Measurements from ENCODE around the gene FAM163B. TPM values are rescaled to one million over a fixed set of nuclear protein-coding genes. Genes with fewer than 3 reads are reported as not detected.

FAM163B gene
- total and polyA plus RNA-seq, 2 experiments from 2014 or later, result 0.60 to 1.3 TPM

- TF ChIP-seq REST (IDR thresholded peaks at IDR 0.05; ENCODE audit: unreplicated experiment), result no peak
Measured at GRCh38 chr9:133640160-133640559, 31.0 kb upstream of the FAM163B start (continued).

- peaks cover 11% of the 10 kb centered on the region for H3K27me3 Mint-ChIP-seq (ENCODE audit: insufficient read depth, low read depth, poor library complexity)
- Histone ChIP-seq H3K27ac (ENCODE audit: low read depth) (no peak overlapping the region), H3K36me3 (ENCODE audit: insufficient read depth) (no peaks in the 10 kb centered on the region), H3K27me3 (ENCODE audit: insufficient read depth) (no peaks in the 10 kb centered on the region), H3K79me2 (replicated peaks; ENCODE audit: insufficient read depth) (no peaks in the 10 kb centered on the region), H3K9me2 (ENCODE audit: insufficient read depth) (no peaks in the 10 kb centered on the region), H4K20me1 (replicated peaks; ENCODE audit: insufficient read depth) (no peaks in the 10 kb centered on the region), H3K4me1 (ENCODE audit: insufficient read depth) (peaks cover 11% of the 10 kb centered on the region), H3F3A (replicated peaks; ENCODE audit: low read depth) (no peaks in the 10 kb centered on the region), H3K4me2 (no peak overlapping the region), H3K4me3 (no peak overlapping the region), H2AFZ (no peak overlapping the region)
- DNase-seq (ENCODE audit: low spot score) (no peak), ATAC-seq (no peak)
- TF ChIP-seq EZH2phosphoT487 (IDR thresholded peaks at IDR 0.05; ENCODE audit: unreplicated experiment) (no peak), CREB1 (CRISPR knock-in tag; IDR thresholded peaks at IDR 0.05; ENCODE audit: low read depth) (no peak), REST (IDR thresholded peaks at IDR 0.05; ENCODE audit: unreplicated experiment) (no peak)
- no peak overlapping the region for H3K4me3 Mint-ChIP-seq
- peaks cover 29% of the 10 kb centered on the region for H3K4me1 Mint-ChIP-seq
- no peak overlapping the region for H3K27ac Mint-ChIP-seq
- no peaks in the 10 kb centered on the region for H3K9me3 Mint-ChIP-seq
- no peaks in the 10 kb centered on the region; the same call in 2 of the 3 replicates for H3K36me3 Mint-ChIP-seq (ENCODE audit: low read depth)
Measured at GRCh38 chr9:133639613-133640012, 30.4 kb upstream of the FAM163B start.

- no peak for ATAC-seq
- H4K20me1 ChIP-seq (replicated peaks; ENCODE audit: insufficient read depth), result no peaks in the 10 kb centered on the region
- peaks cover 19% of the 10 kb centered on the region for H3K4me1 ChIP-seq (ENCODE audit: insufficient read depth)
- no peak overlapping the region for H3K4me3 Mint-ChIP-seq
- H3K4me1 Mint-ChIP-seq, result peaks cover 38% of the 10 kb centered on the region
- H3F3A ChIP-seq (replicated peaks; ENCODE audit: low read depth), result no peaks in the 10 kb centered on the region
- no peaks in the 10 kb centered on the region; the same call in 2 of the 3 replicates for H3K36me3 Mint-ChIP-seq (ENCODE audit: low read depth)
- no peak overlapping the region for H3K27ac ChIP-seq (ENCODE audit: low read depth)
- no peak overlapping the region for H2AFZ ChIP-seq
- H3K9me3 Mint-ChIP-seq, result no peaks in the 10 kb centered on the region
- no peaks in the 10 kb centered on the region for H3K27me3 ChIP-seq (ENCODE audit: insufficient read depth)
- peaks cover 14% of the 10 kb centered on the region for H3K27me3 Mint-ChIP-seq (ENCODE audit: insufficient read depth, low read depth, poor library complexity)
- DNase-seq (ENCODE audit: low spot score), result no peak
- no peak overlapping the region for H3K4me3 ChIP-seq
- H3K9me2 ChIP-seq (ENCODE audit: insufficient read depth), result no peaks in the 10 kb centered on the region
- peak overlapping the region; percentile 36; the same call in 1 of the 2 replicates for H3K27ac Mint-ChIP-seq
- no peaks in the 10 kb centered on the region for H3K36me3 ChIP-seq (ENCODE audit: insufficient read depth)
- H3K79me2 ChIP-seq (replicated peaks; ENCODE audit: insufficient read depth), result no peaks in the 10 kb centered on the region
- H3K4me2 ChIP-seq, result no peak overlapping the region
- TF ChIP-seq ETS1 (IDR thresholded peaks at IDR 0.05) (no peak), JUNB (IDR thresholded peaks at IDR 0.05; ENCODE audit: unreplicated experiment) (no peak), EZH2 (IDR thresholded peaks at IDR 0.05; ENCODE audit: low read depth, unreplicated experiment) (no peak), EZH2phosphoT487 (IDR thresholded peaks at IDR 0.05; ENCODE audit: unreplicated experiment) (no peak), NANOG (IDR thresholded peaks at IDR 0.05; ENCODE audit: borderline replicate concordance) (no peak), CTCF (conservative IDR thresholded peaks at IDR 0.05; ENCODE audit: low read depth in 2 of 2) (no peak), POLR2AphosphoS5 (IDR thresholded peaks at IDR 0.05; ENCODE audit: low read depth) (no peak), CREB1 (CRISPR knock-in tag; IDR thresholded peaks at IDR 0.05; ENCODE audit: low read depth) (no peak)
Measured at GRCh38 chr9:133638711-133639110, 29.5 kb upstream of the FAM163B start.
